Fibroblast of mammary gland (primary cell): ENCODE results near the gene PASK.
"Not testable (repeated sequence)": the region's sequence is repeated elsewhere in the genome, so short reads cannot be mapped to it uniquely, and the experiment has no call there.

ENCODE experiments used
- DNase-seq: peaks from one replicate; pipeline ENCODE4 v3.0.0-alpha.2; 2010; ENCODE audit warnings: low read depth
- H3K4me3 ChIP-seq: 2 replicates; pipeline ENCODE4 v1.5.1; 2011; ENCODE audit warnings: low read depth, mild to moderate bottlenecking, low read length, moderate library complexity; ENCODE audit not compliant: control insufficient read depth
- TF ChIP-seq, protein P1 (sequence below): conservative IDR thresholded peaks from 2 replicates; pipeline ENCODE4 v1.5.1; 2011; ENCODE audit warnings: low read depth, low read length, inconsistent platforms; ENCODE audit not compliant: control insufficient read depth, insufficient read depth

PASK gene

DNA sequence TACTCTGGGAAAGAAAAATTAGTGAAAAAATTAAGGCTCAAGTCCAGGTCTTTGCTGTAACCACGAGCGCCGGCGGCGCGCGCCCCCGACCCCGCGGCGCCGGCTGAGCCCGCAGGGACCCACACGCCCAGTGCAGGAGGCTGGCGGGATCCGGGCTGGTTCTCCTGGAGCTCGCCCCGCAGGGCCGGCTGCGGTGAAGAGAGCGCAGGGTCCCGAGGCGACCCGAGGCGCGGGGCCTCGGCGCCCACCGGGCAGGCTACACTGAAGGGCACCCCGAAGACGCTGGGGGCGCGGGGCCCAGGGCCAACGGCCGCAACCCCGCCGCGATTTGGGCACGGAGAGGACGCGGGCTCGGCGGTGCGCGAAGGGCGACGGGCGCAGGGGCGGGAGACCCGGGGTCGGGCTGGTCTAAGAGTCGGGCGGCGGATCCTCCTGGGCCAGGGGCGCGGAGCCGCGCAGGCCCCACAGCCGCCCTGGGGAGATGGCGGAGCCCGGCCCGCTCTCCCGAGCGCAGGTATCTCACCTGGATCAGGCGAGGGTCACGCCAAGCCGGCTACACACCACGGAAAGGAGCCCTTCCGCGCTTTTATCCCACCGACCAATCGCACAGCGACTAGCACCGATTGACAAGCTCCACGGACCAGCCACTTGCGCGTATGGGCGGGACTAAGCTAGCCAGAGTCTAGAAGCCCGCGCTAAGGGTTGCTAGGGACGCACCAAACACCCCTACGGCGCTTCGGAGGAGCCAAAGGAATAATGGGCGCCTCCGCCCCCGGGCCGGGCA is at the start of gene PASK:
PASK (minus strand) TSS at position 582 of the 784 bp plus-strand sequence. CDS start 6,440 bp downstream, outside the sequence.
- TF ChIP-seq, protein P1, sequence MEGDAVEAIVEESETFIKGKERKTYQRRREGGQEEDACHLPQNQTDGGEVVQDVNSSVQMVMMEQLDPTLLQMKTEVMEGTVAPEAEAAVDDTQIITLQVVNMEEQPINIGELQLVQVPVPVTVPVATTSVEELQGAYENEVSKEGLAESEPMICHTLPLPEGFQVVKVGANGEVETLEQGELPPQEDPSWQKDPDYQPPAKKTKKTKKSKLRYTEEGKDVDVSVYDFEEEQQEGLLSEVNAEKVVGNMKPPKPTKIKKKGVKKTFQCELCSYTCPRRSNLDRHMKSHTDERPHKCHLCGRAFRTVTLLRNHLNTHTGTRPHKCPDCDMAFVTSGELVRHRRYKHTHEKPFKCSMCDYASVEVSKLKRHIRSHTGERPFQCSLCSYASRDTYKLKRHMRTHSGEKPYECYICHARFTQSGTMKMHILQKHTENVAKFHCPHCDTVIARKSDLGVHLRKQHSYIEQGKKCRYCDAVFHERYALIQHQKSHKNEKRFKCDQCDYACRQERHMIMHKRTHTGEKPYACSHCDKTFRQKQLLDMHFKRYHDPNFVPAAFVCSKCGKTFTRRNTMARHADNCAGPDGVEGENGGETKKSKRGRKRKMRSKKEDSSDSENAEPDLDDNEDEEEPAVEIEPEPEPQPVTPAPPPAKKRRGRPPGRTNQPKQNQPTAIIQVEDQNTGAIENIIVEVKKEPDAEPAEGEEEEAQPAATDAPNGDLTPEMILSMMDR: no peak
- H3K4me3 ChIP-seq: peak within 1 kb of the TSS; percentile 72
- DNase-seq: peak; percentile 93

GRCh38 chr2:241198381-241199279 is 49.4 kb upstream of the PASK start:
- TF ChIP-seq, protein P1: no peak
- H3K4me3 ChIP-seq: no peak overlapping the region
- no peak for DNase-seq

DNA sequence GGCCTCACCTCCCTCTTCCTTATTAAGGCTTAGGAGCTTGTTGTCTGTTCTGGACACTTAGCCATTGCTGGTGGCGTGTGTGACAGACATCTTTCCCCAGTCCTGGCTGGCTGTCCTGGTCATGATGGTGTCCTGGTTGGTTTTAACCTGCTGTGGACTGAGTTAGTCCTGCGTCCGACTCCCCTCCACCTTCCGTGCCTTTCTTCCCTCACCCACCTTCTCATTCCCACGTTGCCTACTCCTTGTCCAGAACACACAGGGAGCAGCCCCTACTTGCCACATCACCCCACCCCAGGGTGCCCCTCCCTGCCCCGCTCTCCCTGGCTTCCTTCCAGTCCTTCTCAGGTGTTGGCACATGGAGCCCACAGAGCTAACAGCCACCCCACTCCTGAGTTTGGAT is 48.7 kb upstream of the PASK start:
- TF ChIP-seq, protein P1: no peak
- no peak overlapping the region for H3K4me3 ChIP-seq
- DNase-seq: no peak

DNA sequence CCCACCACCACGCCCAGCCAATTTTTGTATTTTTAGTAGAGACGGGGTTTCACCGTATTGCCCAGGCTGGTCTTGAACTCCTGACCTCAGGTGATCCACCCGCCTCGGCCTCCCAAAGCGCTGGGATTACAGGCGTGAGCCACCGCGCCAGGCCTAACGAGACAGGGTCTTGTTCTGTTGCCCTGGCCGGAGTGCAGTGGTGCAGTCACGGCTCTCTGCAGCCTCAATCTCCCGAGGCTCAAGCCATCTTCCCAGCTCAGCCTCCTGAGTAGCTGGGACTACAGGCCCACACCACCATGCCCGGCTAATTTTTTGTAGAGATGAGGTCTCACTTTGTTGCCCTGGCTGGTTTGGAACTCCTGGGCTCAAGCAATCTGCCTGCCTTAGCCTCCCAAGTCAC is 48.0 kb upstream of the PASK start:
- not testable (repeated sequence) for DNase-seq, H3K4me3 ChIP-seq

DNA sequence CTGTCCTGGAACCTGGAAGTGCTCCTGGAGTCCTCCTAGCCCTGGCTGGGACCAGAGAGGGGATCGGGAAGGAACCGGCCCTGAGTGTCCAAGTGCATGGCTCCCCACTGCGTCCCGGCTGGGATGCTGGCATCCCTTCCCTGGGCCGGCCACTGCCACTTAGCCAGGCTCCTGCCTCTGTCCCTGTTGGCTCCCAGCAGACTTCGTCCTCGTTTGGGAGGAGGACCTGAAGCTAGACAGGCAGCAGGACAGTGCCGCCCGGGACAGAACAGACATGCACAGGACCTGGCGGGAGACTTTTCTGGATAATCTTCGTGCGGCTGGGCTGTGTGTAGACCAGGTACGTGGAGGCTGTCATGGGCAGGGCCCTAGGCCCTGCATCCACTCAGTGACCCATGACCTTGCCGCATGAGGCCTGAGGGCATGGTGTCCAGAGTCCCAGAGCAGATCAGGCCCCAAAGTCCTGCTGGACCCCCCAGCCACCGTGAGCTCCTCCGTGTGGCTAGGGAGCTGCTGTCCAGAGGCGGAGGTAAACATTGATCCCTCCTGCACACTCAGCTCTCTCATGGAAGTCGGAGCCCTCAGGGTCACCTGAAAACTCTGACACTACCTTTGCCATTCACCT is 46.3 kb upstream of the PASK start:
- TF ChIP-seq, protein P1: no peak
- no peak overlapping the region for H3K4me3 ChIP-seq
- no peak for DNase-seq

- DNase-seq: no peak
- no peak overlapping the region for H3K4me3 ChIP-seq
- TF ChIP-seq, protein P1: no peak
Observed at GRCh38 chr2:241194811-241195210, 45.5 kb upstream of the PASK start.
